Loucy (cell line): ENCODE results near the gene DNAJB12.
"Not testable (repeated sequence)": the region's sequence is repeated elsewhere in the genome, so short reads cannot be mapped to it uniquely, and the experiment has no call there.

Experiments used
- H2AFZ ChIP-seq: fragments of 200-600 bp; sonication (generic); 2 replicates; pipeline ENCODE4 v1.6.0; 2016; ENCODE audit warnings: antibody characterized with exemption, mild to moderate bottlenecking, low read length, moderate library complexity
- H3F3A ChIP-seq: fragments of 200-600 bp; 2 replicates; pipeline ENCODE4 v1.6.0; 2016; ENCODE audit warnings: antibody characterized with exemption, low read depth, mild to moderate bottlenecking
- H3K27me3 ChIP-seq: fragments of 200-600 bp; sonication (generic); 2 replicates; pipeline ENCODE4 v1.6.1; 2014; ENCODE audit warnings: low read length, mild to moderate bottlenecking; ENCODE audit not compliant: insufficient read depth, poor library complexity, severe bottlenecking
- H3K36me3 ChIP-seq: fragments of 200-600 bp; sonication (generic); 2 replicates; pipeline ENCODE4 v1.6.1; 2016; ENCODE audit warnings: low read length; ENCODE audit not compliant: insufficient read depth
- H3K4me1 ChIP-seq: fragments of 200-600 bp; sonication (generic); 2 replicates; pipeline ENCODE4 v1.5.1; 2014; ENCODE audit warnings: low read length, mild to moderate bottlenecking; ENCODE audit not compliant: insufficient read depth, poor library complexity, severe bottlenecking
- H3K4me2 ChIP-seq: fragments of 200-600 bp; sonication (generic); 2 replicates; pipeline ENCODE4 v1.6.0; 2014; ENCODE audit warnings: antibody characterized with exemption, low read length, low read depth, mild to moderate bottlenecking; ENCODE audit not compliant: poor library complexity, severe bottlenecking
- H3K4me3 ChIP-seq: fragments of 200-600 bp; sonication (generic); 2 replicates; pipeline ENCODE4 v1.5.1; 2014; ENCODE audit warnings: low read length, mild to moderate bottlenecking, mixed read lengths; ENCODE audit not compliant: poor library complexity, severe bottlenecking
- H3K79me2 ChIP-seq: fragments of 200-600 bp; sonication (generic); 2 replicates; pipeline ENCODE4 v1.6.1; 2014; ENCODE audit warnings: low read length; ENCODE audit not compliant: insufficient read depth
- H3K9ac ChIP-seq: fragments of 200-600 bp; sonication (generic); 2 replicates; pipeline ENCODE4 v1.6.0; 2014; ENCODE audit warnings: mild to moderate bottlenecking, low read depth, low read length, moderate library complexity; ENCODE audit not compliant: poor library complexity, severe bottlenecking
- H3K9me2 ChIP-seq: fragments of 200-600 bp; sonication (generic); replicated peaks from 2 replicates; pipeline ENCODE4 v1.6.1; 2016; ENCODE audit warnings: low read depth, low read length, mixed read lengths
- H3K9me3 ChIP-seq: fragments of 200-600 bp; sonication (generic); 2 replicates; pipeline ENCODE4 v1.6.1; 2014; ENCODE audit warnings: mild to moderate bottlenecking, antibody characterized with exemption, low read length, low read depth; ENCODE audit not compliant: insufficient read depth
- H4K20me1 ChIP-seq: fragments of 200-600 bp; sonication (generic); 2 replicates; pipeline ENCODE4 v1.6.0; 2014; ENCODE audit warnings: antibody characterized with exemption, low read length, mild to moderate bottlenecking; ENCODE audit not compliant: insufficient read depth, poor library complexity, severe bottlenecking
- CTCF ChIP-seq: fragments of 200-600 bp; sonication (generic); conservative IDR thresholded peaks from 2 replicates; pipeline ENCODE4 v1.5.1; 2014; ENCODE audit warnings: mild to moderate bottlenecking, antibody characterized with exemption, low read length
- EZH2phosphoT487 ChIP-seq: fragments of 200-600 bp; IDR thresholded peaks from 2 replicates; pipeline ENCODE4 v1.6.1; 2018; ENCODE audit warnings: antibody characterized with exemption, mild to moderate bottlenecking, moderate library complexity, borderline replicate concordance

The DNAJB12 gene

GRCh38 chr10:72351479-72351878, 3.2 kb downstream of the DNAJB12 start:
- no peak overlapping the region for H3K9ac ChIP-seq
- peak overlapping the region; percentile 90 for H3K4me2 ChIP-seq
- H3K36me3 ChIP-seq = peaks cover 6% of the 10 kb centered on the region; the same call in 1 of the 2 replicates
- H3K4me3 ChIP-seq = no peak overlapping the region
- no peak for TF ChIP-seq CTCF
- no peak for TF ChIP-seq EZH2phosphoT487
- H3K27me3 ChIP-seq = no peaks in the 10 kb centered on the region
- H3F3A ChIP-seq = no peaks in the 10 kb centered on the region
- H3K79me2 ChIP-seq = peaks cover 72% of the 10 kb centered on the region
- no peaks in the 10 kb centered on the region for H3K9me2 ChIP-seq
- H3K4me1 ChIP-seq = peaks cover 30% of the 10 kb centered on the region
- H2AFZ ChIP-seq = no peak overlapping the region
- H4K20me1 ChIP-seq = peaks cover 23% of the 10 kb centered on the region
- H3K9me3 ChIP-seq = no peaks in the 10 kb centered on the region

- Histone ChIP-seq H4K20me1 (peaks cover 23% of the 10 kb centered on the region), H3K4me1 (peaks cover 37% of the 10 kb centered on the region), H3K9me3 (no peaks in the 10 kb centered on the region), H3K4me3 (no peak overlapping the region), H2AFZ (no peak overlapping the region), H3K9me2 (no peaks in the 10 kb centered on the region), H3K79me2 (peaks cover 73% of the 10 kb centered on the region), H3K4me2 (no peak overlapping the region), H3K9ac (no peak overlapping the region), H3K36me3 (peaks cover 6% of the 10 kb centered on the region; the same call in 1 of the 2 replicates), H3K27me3 (no peaks in the 10 kb centered on the region), H3F3A (no peaks in the 10 kb centered on the region)
- no peak for TF ChIP-seq CTCF
- no peak for TF ChIP-seq EZH2phosphoT487
These were observed 5.3 kb downstream of the DNAJB12 start for GRCh38 chr10:72349438-72349837.

- Histone ChIP-seq H3F3A (no peaks in the 10 kb centered on the region), H3K9ac (no peak overlapping the region), H3K9me2 (no peaks in the 10 kb centered on the region), H4K20me1 (peaks cover 12% of the 10 kb centered on the region), H3K4me3 (no peak overlapping the region), H3K4me1 (peaks cover 38% of the 10 kb centered on the region), H3K9me3 (no peaks in the 10 kb centered on the region), H3K36me3 (peaks cover 7% of the 10 kb centered on the region; the same call in 1 of the 2 replicates), H3K4me2 (no peak overlapping the region), H3K27me3 (no peaks in the 10 kb centered on the region), H3K79me2 (peaks cover 64% of the 10 kb centered on the region), H2AFZ (no peak overlapping the region)
- no peak for TF ChIP-seq EZH2phosphoT487
- no peak for TF ChIP-seq CTCF
These were observed 6.4 kb downstream of the DNAJB12 start for GRCh38 chr10:72348282-72348681.

GRCh38 chr10:72346117-72346516, 8.6 kb downstream of the DNAJB12 start:
- H3K4me1 ChIP-seq = peaks cover 25% of the 10 kb centered on the region
- H3K9me2 ChIP-seq, H4K20me1 ChIP-seq, H2AFZ ChIP-seq, H3K9ac ChIP-seq, H3K9me3 ChIP-seq, H3K27me3 ChIP-seq, H3K4me3 ChIP-seq, H3K4me2 ChIP-seq, H3F3A ChIP-seq: not testable (repeated sequence)
- peaks cover 22% of the 10 kb centered on the region; the same call in 1 of the 2 replicates for H3K36me3 ChIP-seq
- H3K79me2 ChIP-seq = peaks cover 42% of the 10 kb centered on the region; the same call in 1 of the 2 replicates
